Sigmoid colon (tissue), 7 donors: ENCODE measurements around the gene DIO3. TPM values are rescaled to one million over a fixed set of nuclear protein-coding genes. Genes with fewer than 3 reads are reported as not detected.

Experiments used
- DNase-seq: peaks from one replicate; pipeline ENCODE4 v3.0.0-alpha.2; 2019
- H3K27ac ChIP-seq, 4 donors: fragments of 200-600 bp; sonication (generic); one replicate each; pipeline ENCODE4 v1.5.1; 2016 to 2019; ENCODE audit warnings: mild to moderate bottlenecking in 1 of 4
- H3K27me3 ChIP-seq, 3 donors: fragments of 200-600 bp; sonication (generic); one replicate each; pipeline ENCODE4 v1.5.1; 2019; ENCODE audit warnings: mild to moderate bottlenecking in 1 of 3
- H3K36me3 ChIP-seq, 4 donors: fragments of 200-600 bp; sonication (generic); one replicate each; pipeline ENCODE4 v1.5.1; 2016 to 2019
- H3K4me1 ChIP-seq, 4 donors: fragments of 200-600 bp; sonication (generic); one replicate each; pipeline ENCODE4 v1.5.1; 2017 to 2019
- H3K4me3 ChIP-seq, 4 donors: fragments of 200-600 bp; sonication (generic); one replicate each; pipeline ENCODE4 v1.5.1; 2017 to 2019; ENCODE audit warnings: mild to moderate bottlenecking in 2 of 4, moderate library complexity in 1 of 4
- H3K9me3 ChIP-seq, 4 donors: fragments of 200-600 bp in 3 of 4; sonication (generic) in 3 of 4; one replicate each; pipeline versions ENCODE4 v1.5.1 to v1.6.1; 2013 to 2019
- CTCF ChIP-seq, 4 experiments: fragments of 450-650 bp in 3 of 4; fragments of 200-600 bp in 1 of 4; IDR thresholded peaks; one replicate each; pipeline ENCODE4 v1.5.1; 2016 to 2019; ENCODE audit warnings: antibody characterized with exemption in 4 of 4, mild to moderate bottlenecking in 3 of 4, moderate library complexity in 2 of 4
- EP300 ChIP-seq, 4 donors: sonication (generic); formaldehyde crosslinking; IDR thresholded peaks; one replicate each; pipeline ENCODE4 v1.6.1; 2017; ENCODE audit warnings: antibody characterized with exemption in 4 of 4
- POLR2A ChIP-seq, 2 donors: fragments of 450-650 bp; IDR thresholded peaks; one replicate each; pipeline ENCODE4 v1.6.1; 2016; ENCODE audit warnings: antibody characterized with exemption in 2 of 2, mild to moderate bottlenecking in 2 of 2, moderate library complexity in 2 of 2
- POLR2AphosphoS5 ChIP-seq, 4 donors: sonication (generic); formaldehyde crosslinking; IDR thresholded peaks; one replicate each; pipeline ENCODE4 v1.6.1; 2017; ENCODE audit warnings: antibody characterized with exemption in 4 of 4
- WGBS, 2 donors: extraction: QIAGEN DNeasy Blood & Tissue Kit; methylation state at CpG; one replicate each; pipeline ENCODE4 v1.1.7; 2013; 5-methylcytosine and 5-hydroxymethylcytosine counted together
- intact Hi-C: fragments of 100-400 bp; cut with DNase I; formaldehyde crosslinking; loops from one replicate; pipeline ENCODE4 v1.15.1; 2023
- polyA plus RNA-seq, 3 donors: library from polyadenylated mRNA; stranded (reverse); fragments of 200-250 nt; gene quantifications; one replicate each; pipeline ENCODE4 v1.2.3, GENCODE V29; 2013
- total RNA-seq, 4 donors: library from RNA; depleted of rRNA; stranded (reverse); fragments of >200 nt; gene quantifications; one replicate each; pipeline ENCODE4 v1.1.0, GENCODE V29; 2016
- donor health status: healthy with polysubstance abuse.
- donor health status: Bipolar disorder and iron deficiency.
- donor health status: healthy.

Gene DIO3
- total RNA-seq (1 to 10 TPM in 3 of 4 donors, under 1 TPM in 1; 0.55 to 4.3 (median 2.5) TPM), polyA plus RNA-seq (1 to 10 TPM in 2 of 3 donors, under 1 TPM in 1; 0.23 to 6.0 (median 2.4) TPM)

- intact Hi-C loops, result loop anchor here (5.0 kb wide), 1 partner anchor 1179 kb away; no protein-coding TSS in a partner anchor
Measured at GRCh38 chr14:101561145-101561896, at the start of gene DIO3. Gene DIO3, plus strand, starts transcription at chr14:101561495.

GRCh38 chr14:101511620-101512375, 49.5 kb upstream of the DIO3 start:
- Histone ChIP-seq H3K27me3 (no peaks in the 10 kb centered on the region), H3K4me1 (no peaks in the 10 kb centered on the region), H3K27ac (no peak overlapping the region), H3K4me3 (no peak overlapping the region), H3K36me3 (no peaks in the 10 kb centered on the region), H3K9me3 (no peaks in the 10 kb centered on the region)
- intact Hi-C loops, result no loop called here
- WGBS, 2 donors, result 50 to 74% methylated on average over 20 of the region's 20 CpGs
- TF ChIP-seq CTCF (IDR thresholded peaks at IDR 0.05) (no peak), POLR2A (IDR thresholded peaks at IDR 0.05) (no peak), POLR2AphosphoS5 (IDR thresholded peaks at IDR 0.05) (no peak), EP300 (IDR thresholded peaks at IDR 0.05) (no peak)
- no peak for DNase-seq

More at GRCh38 chr14:101561145-101561896, at the start of gene DIO3:
- no peak for TF ChIP-seq POLR2AphosphoS5 (IDR thresholded peaks at IDR 0.05)
- no peak for TF ChIP-seq POLR2A (IDR thresholded peaks at IDR 0.05)
- no peak for TF ChIP-seq EP300 (IDR thresholded peaks at IDR 0.05)
- H3K36me3 ChIP-seq, result peaks cover 0 to 10% (median 1%) of the 10 kb centered on the region in 4 donors
- H3K27me3 ChIP-seq, result peaks cover 49 to 91% (median 53%) of the 10 kb centered on the region in 3 donors
- 22 to 24% methylated on average over 73 of the region's 73 CpGs for WGBS, 2 donors
- H3K27ac ChIP-seq, result no peak within 1 kb of the TSS
- peak within 1 kb of the TSS; percentile 57 to 64 (median 61) for H3K4me3 ChIP-seq
- H3K9me3 ChIP-seq, result peaks cover 0 to 17% (median 12%) of the 10 kb centered on the region in 4 donors
- no peak for DNase-seq
- peaks cover 0 to 28% (median 17%) of the 10 kb centered on the region in 4 donors for H3K4me1 ChIP-seq

- 89 to 92% methylated on average over 9 of the region's 9 CpGs for WGBS, 2 donors
- Histone ChIP-seq H3K27ac (no peak overlapping the region), H3K27me3 (no peaks in the 10 kb centered on the region), H3K9me3 (no peaks in the 10 kb centered on the region), H3K36me3 (no peaks in the 10 kb centered on the region), H3K4me1 (no peaks in the 10 kb centered on the region), H3K4me3 (no peak overlapping the region)
- intact Hi-C loops, result no loop called here
- DNase-seq, result no peak
- TF ChIP-seq CTCF (IDR thresholded peaks at IDR 0.05) (no peak), POLR2A (IDR thresholded peaks at IDR 0.05) (no peak), POLR2AphosphoS5 (IDR thresholded peaks at IDR 0.05) (no peak), EP300 (IDR thresholded peaks at IDR 0.05) (no peak)
Measured at GRCh38 chr14:101512376-101512695, 49.0 kb upstream of the DIO3 start.

GRCh38 chr14:101514136-101514535, 47.2 kb upstream of the DIO3 start:
- no peaks in the 10 kb centered on the region for H3K9me3 ChIP-seq
- no peaks in the 10 kb centered on the region for H3K27me3 ChIP-seq
- H3K27ac ChIP-seq, result no peak overlapping the region
- no peak for TF ChIP-seq POLR2AphosphoS5 (IDR thresholded peaks at IDR 0.05)
- no peak for TF ChIP-seq CTCF (IDR thresholded peaks at IDR 0.05)
- no peak for TF ChIP-seq EP300 (IDR thresholded peaks at IDR 0.05)
- no peak for TF ChIP-seq POLR2A (IDR thresholded peaks at IDR 0.05)
- intact Hi-C loops, result no loop called here
- DNase-seq, result no peak
- H3K4me1 ChIP-seq, result peaks cover 0 to 9% (median 6%) of the 10 kb centered on the region in 4 donors
- H3K36me3 ChIP-seq, result no peaks in the 10 kb centered on the region
- no peak overlapping the region for H3K4me3 ChIP-seq
- WGBS, 2 donors, result 88% methylated on average over 5 of the region's 5 CpGs

GRCh38 chr14:101516401-101516800, 44.9 kb upstream of the DIO3 start:
- Histone ChIP-seq H3K4me1 (peaks cover 0 to 13% (median 9%) of the 10 kb centered on the region in 4 donors), H3K27ac (no peak overlapping the region), H3K27me3 (no peaks in the 10 kb centered on the region), H3K4me3 (no peak overlapping the region), H3K9me3 (no peaks in the 10 kb centered on the region), H3K36me3 (no peaks in the 10 kb centered on the region)
- intact Hi-C loops, result no loop called here
- TF ChIP-seq POLR2A (IDR thresholded peaks at IDR 0.05) (no peak), EP300 (IDR thresholded peaks at IDR 0.05) (no peak), CTCF (IDR thresholded peaks at IDR 0.05) (no peak), POLR2AphosphoS5 (IDR thresholded peaks at IDR 0.05) (no peak)
- DNase-seq, result no peak
- 88 to 92% methylated on average over 9 of the region's 9 CpGs for WGBS, 2 donors
